HG03521 (cell line): ENCODE results near the gene AKIRIN1.
A peak's percentile ranks its signal among the peaks of the same experiment; 100 is the strongest.
"Not testable (repeated sequence)": the region's sequence is repeated elsewhere in the genome, so short reads cannot be mapped to it uniquely, and the experiment has no call there.

Experiments used
- ATAC-seq: cut with Tn5 transposase; IDR thresholded peaks from one replicate; pipeline ENCODE4 v1.9.1; 2021; ENCODE audit warnings: mild to moderate bottlenecking, moderate library complexity; ENCODE audit not compliant: unreplicated experiment

AKIRIN1 gene

GRCh38 chr1:38994196-38994595 is 3.1 kb downstream of the AKIRIN1 start:
- ATAC-seq = no peak

GRCh38 chr1:38997034-38997900 is 6.2 kb downstream of the AKIRIN1 start:
- no peak for ATAC-seq

GRCh38 chr1:38997901-38998190 is 6.8 kb downstream of the AKIRIN1 start:
- no peak for ATAC-seq

GRCh38 chr1:39001516-39002421 is 10.7 kb downstream of the AKIRIN1 start:
- ATAC-seq = no peak

GRCh38 chr1:39003281-39003680 is 12.2 kb downstream of the AKIRIN1 start:
- ATAC-seq = no peak

GRCh38 chr1:39003794-39004193 is 12.7 kb downstream of the AKIRIN1 start:
- no peak for ATAC-seq

GRCh38 chr1:39006287-39006686 is 15.2 kb downstream of the AKIRIN1 start:
- ATAC-seq = no peak

GRCh38 chr1:39006726-39007645 is 15.9 kb downstream of the AKIRIN1 start:
- no peak for ATAC-seq

- ATAC-seq = not testable (repeated sequence)
Measured at GRCh38 chr1:39014956-39015355, 23.9 kb downstream of the AKIRIN1 start.

GRCh38 chr1:39016604-39017171 is 25.6 kb downstream of the AKIRIN1 start:
- ATAC-seq = no peak

GRCh38 chr1:39017266-39017665 is 26.2 kb downstream of the AKIRIN1 start:
- ATAC-seq = no peak

- ATAC-seq = not testable (repeated sequence)
Measured at GRCh38 chr1:39020494-39020893, 29.4 kb downstream of the AKIRIN1 start.

GRCh38 chr1:39021426-39021825 is 30.4 kb downstream of the AKIRIN1 start:
- ATAC-seq = no peak

GRCh38 chr1:39023140-39023539 is 32.1 kb downstream of the AKIRIN1 start:
- ATAC-seq = no peak

GRCh38 chr1:39026051-39026865 is 35.2 kb downstream of the AKIRIN1 start, which contains the start of gene NDUFS5:
Gene NDUFS5, plus strand, starts transcription at chr1:39026350. Its CDS starts 2,375 bp downstream, at chr1:39028725.
- ATAC-seq = peak; percentile 74

- ATAC-seq = no peak
Measured at GRCh38 chr1:39026866-39027507, 35.9 kb downstream of the AKIRIN1 start.

GRCh38 chr1:39034114-39034654 is 43.1 kb downstream of the AKIRIN1 start:
- ATAC-seq = no peak

- ATAC-seq = no peak
Measured at GRCh38 chr1:39036678-39037077, 45.6 kb downstream of the AKIRIN1 start.

- ATAC-seq = no peak
Measured at GRCh38 chr1:39043513-39043912, 52.4 kb downstream of the AKIRIN1 start.
